ENCODE results near the gene ELAVL4. TPM values are rescaled to one million over a fixed set of nuclear protein-coding genes. Genes with fewer than 3 reads are reported as not detected.
A peak's percentile ranks its signal among the peaks of the same experiment; 100 is the strongest.

The ELAVL4 gene
- total and polyA plus RNA-seq, 2 of the 8 experiments (the other 6 are each of a cell fraction or from before 2014, with no cell fraction given): 0.21 to 0.89 TPM

- Histone ChIP-seq H3K9me3 (ENCODE audit: insufficient read depth in 2 of 2, low read depth in 1 of 2, low read length in 1 of 2) (no peaks in the 10 kb centered on the region), H4K91ac (replicated peaks; ENCODE audit: insufficient read length, low read length) (no peak overlapping the region), H3K9ac (replicated peaks in 1 of 4; ENCODE audit: extremely low read depth in 1 of 4, low read depth in 3 of 4, low read length in 3 of 4) (no peak overlapping the region), H3K4ac (replicated peaks; ENCODE audit: insufficient read length, low read depth, low read length) (no peak overlapping the region), H3K23ac (ENCODE audit: insufficient read length) (no peak overlapping the region), H3K4me3 (ENCODE audit: extremely low read depth in 1 of 4, insufficient read depth in 2 of 4, low read depth in 3 of 4, low read length in 4 of 4) (no peak overlapping the region), H4K5ac (ENCODE audit: insufficient read length, low read depth, low read length) (no peak overlapping the region), H2AFZ (ENCODE audit: low read length) (no peak overlapping the region), H4K8ac (ENCODE audit: extremely low read depth, insufficient read depth, low read length) (no peak overlapping the region), H3K79me2 (ENCODE audit: control insufficient read depth in 1 of 2, insufficient read depth in 2 of 2, low read length in 2 of 2) (no peaks in the 10 kb centered on the region), H2AK5ac (ENCODE audit: low read depth, low read length) (no peak overlapping the region), H4K20me1 (replicated peaks in 1 of 2; ENCODE audit: control insufficient read depth in 1 of 2, insufficient read depth in 2 of 2, low read length in 2 of 2) (no peaks in the 10 kb centered on the region), H2BK20ac (ENCODE audit: low read length) (no peak overlapping the region), H3K23me2 (ENCODE audit: low read depth, low read length) (no peaks in the 10 kb centered on the region), H2BK5ac (ENCODE audit: low read depth, low read length) (no peak overlapping the region), H3K27me3 (replicated peaks in 1 of 4; ENCODE audit: control insufficient read depth in 3 of 4, extremely low read depth in 1 of 4, insufficient read depth in 3 of 4, low read length in 3 of 4) (no peaks in the 10 kb centered on the region), H3K79me1 (ENCODE audit: low read depth, low read length) (no peaks in the 10 kb centered on the region), H3K14ac (ENCODE audit: insufficient read length) (no peak overlapping the region), H3K27ac (ENCODE audit: low read depth, low read length) (no peak overlapping the region), H3K4me2 (ENCODE audit: insufficient read depth in 1 of 2, low read depth in 2 of 2, low read length in 2 of 2) (peak overlapping the region; percentile 17 to 45; a peak in 3 of 4 replicates), H2BK12ac (ENCODE audit: low read depth, low read length) (no peak overlapping the region), H3K4me1 (replicated peaks in 1 of 4; ENCODE audit: control insufficient read depth in 3 of 4, insufficient read depth in 4 of 4, low read length in 3 of 4) (peaks cover 0 to 4% (median 2%) of the 10 kb centered on the region in 4 experiments; a peak in 3 of 7 replicates), H2BK120ac (replicated peaks; ENCODE audit: low read depth, low read length) (no peak overlapping the region), H3K36me3 (ENCODE audit: control insufficient read depth in 2 of 4, insufficient read depth in 4 of 4, low read length in 3 of 4) (no peaks in the 10 kb centered on the region), H3K56ac (replicated peaks; ENCODE audit: insufficient read length, low read depth, low read length) (no peak overlapping the region), H3K18ac (ENCODE audit: extremely low read depth, low read length) (no peak overlapping the region), H2BK15ac (ENCODE audit: low read length) (no peak overlapping the region)
- ChIA-PET POLR2A (ENCODE audit: partially characterized antibody) (no interaction called here), CTCF (ENCODE audit: partially characterized antibody) (interaction anchor here (1.5 to 1.7 kb wide), 2 partner anchors 22 to 80 kb away, joined by 3 to 7 read pairs; no protein-coding TSS in a partner anchor)
- TF ChIP-seq TAF7 (optimal IDR thresholded peaks at IDR 0.05; ENCODE audit: borderline replicate concordance, low read depth, low read length) (no peak), NANOG (IDR thresholded peaks at IDR 0.05; ENCODE audit: insufficient read depth, low read depth, low read length, poor library complexity, severe bottlenecking) (peak; percentile 58)
- DNase-seq (ENCODE audit: low read depth in 1 of 2, low spot score in 2 of 2) (peak in 1 of 2 experiments; percentile 78), FAIRE-seq (no peak)
- WGBS, 2 experiments (ENCODE audit: extremely low coverage in 1 of 2, insufficient coverage in 1 of 2, insufficient read length in 1 of 2, insufficient replicate concordance in 2 of 2, low coverage in 1 of 2, low lambda C conversion rate in 2 of 2, missing lambda C conversion rate in 1 of 2): 18% methylated on average over 12 of the region's 13 CpGs; no CpG with 5 or more reads in 1 of the 2 experiments
These were observed 143.0 kb downstream of the ELAVL4 start for GRCh38 chr1:50251702-50252101.
